Osteoblast (primary cell): ENCODE data around the gene MUC6. TPM values are rescaled to one million over a fixed set of nuclear protein-coding genes. Genes with fewer than 3 reads are reported as not detected.

ENCODE experiments used
- DNase-seq: peaks from one replicate; pipeline ENCODE4 v3.0.0; 2011; ENCODE audit warnings: low spot score, mixed read lengths; ENCODE audit not compliant: insufficient read length; ENCODE audit errors: missing footprints
- H2AFZ ChIP-seq: 2 replicates; pipeline ENCODE4 v1.6.0; 2011; ENCODE audit warnings: mild to moderate bottlenecking, low read length
- H3K27ac ChIP-seq: 2 replicates; pipeline ENCODE4 v1.5.1; 2011; ENCODE audit warnings: mild to moderate bottlenecking, low read depth, low read length, moderate library complexity
- H3K27me3 ChIP-seq: 2 replicates; pipeline ENCODE4 v1.6.0; 2012; ENCODE audit warnings: mild to moderate bottlenecking, control low read depth, inconsistent platforms, low read length, moderate library complexity; ENCODE audit not compliant: insufficient read depth
- H3K36me3 ChIP-seq: 2 replicates; pipeline ENCODE4 v1.5.1; 2011; ENCODE audit warnings: mild to moderate bottlenecking, low read length, control low read depth, moderate library complexity; ENCODE audit not compliant: insufficient read depth
- H3K4me1 ChIP-seq: 2 replicates; pipeline ENCODE4 v1.5.1; 2011; ENCODE audit warnings: mild to moderate bottlenecking, low read length, control low read depth, moderate library complexity; ENCODE audit not compliant: insufficient read depth
- H3K4me2 ChIP-seq: 2 replicates; pipeline ENCODE4 v1.6.0; 2011; ENCODE audit warnings: mild to moderate bottlenecking, low read length; ENCODE audit not compliant: insufficient read depth
- H3K4me3 ChIP-seq: fragments of 200-600 bp; sonication (generic); 3 replicates; pipeline ENCODE4 v1.5.1; 2012; ENCODE audit warnings: mild to moderate bottlenecking, low read length, inconsistent platforms; ENCODE audit not compliant: insufficient read depth
- H3K79me2 ChIP-seq: 2 replicates; pipeline ENCODE4 v1.6.0; 2012; ENCODE audit warnings: mild to moderate bottlenecking, low read length, control low read depth, inconsistent platforms; ENCODE audit not compliant: insufficient read depth
- H3K9me3 ChIP-seq: 2 replicates; pipeline ENCODE4 v1.5.1; 2011; ENCODE audit warnings: low read depth, low read length, control low read depth
- H4K20me1 ChIP-seq: 2 replicates; pipeline ENCODE4 v1.6.0; 2012; ENCODE audit warnings: mild to moderate bottlenecking, low read length, control low read depth; ENCODE audit not compliant: insufficient read depth
- CTCF ChIP-seq: IDR thresholded peaks from 2 replicates; pipeline ENCODE4 v1.5.1; 2011; ENCODE audit warnings: mild to moderate bottlenecking, low read depth, low read length, moderate library complexity; ENCODE audit errors: extremely low read depth
- total RNA-seq: library from RNA; depleted of rRNA; stranded (reverse); fragments of >200 nt; gene quantifications from 2 replicates; pipeline ENCODE4 v1.2.3, GENCODE V29; 2012

Gene MUC6
- total RNA-seq, 1 donor, result not detected

- no peaks in the 10 kb centered on the region for H3K27me3 ChIP-seq
- H2AFZ ChIP-seq, result no peak overlapping the region
- no peaks in the 10 kb centered on the region for H3K79me2 ChIP-seq
- no peak overlapping the region for H3K27ac ChIP-seq
- no peak for DNase-seq
- H3K9me3 ChIP-seq, result no peaks in the 10 kb centered on the region
- TF ChIP-seq CTCF, result no peak
- H4K20me1 ChIP-seq, result no peaks in the 10 kb centered on the region
- no peaks in the 10 kb centered on the region for H3K4me1 ChIP-seq
- H3K4me3 ChIP-seq, result no peak overlapping the region
- H3K4me2 ChIP-seq, result no peak overlapping the region
- H3K36me3 ChIP-seq, result peaks cover 34% of the 10 kb centered on the region
Measured at GRCh38 chr11:1009991-1010390, 26.5 kb downstream of the MUC6 start.

- no peak for TF ChIP-seq CTCF
- no peak overlapping the region for H3K4me3 ChIP-seq
Measured at GRCh38 chr11:1009371-1009770, 27.1 kb downstream of the MUC6 start.

GRCh38 chr11:1008803-1009145 is 27.7 kb downstream of the MUC6 start:
- H2AFZ ChIP-seq, result no peak overlapping the region
- H3K79me2 ChIP-seq, result no peaks in the 10 kb centered on the region
- H3K4me2 ChIP-seq, result no peak overlapping the region
- H3K27ac ChIP-seq, result no peak overlapping the region
- H4K20me1 ChIP-seq, result no peaks in the 10 kb centered on the region
- H3K27me3 ChIP-seq, result no peaks in the 10 kb centered on the region
- no peaks in the 10 kb centered on the region for H3K9me3 ChIP-seq
- no peak for DNase-seq
- no peaks in the 10 kb centered on the region for H3K4me1 ChIP-seq
- H3K36me3 ChIP-seq, result peaks cover 41% of the 10 kb centered on the region
- TF ChIP-seq CTCF, result no peak
- H3K4me3 ChIP-seq, result no peak overlapping the region

More at GRCh38 chr11:1009371-1009770, 27.1 kb downstream of the MUC6 start:
- H3K9me3 ChIP-seq, result no peaks in the 10 kb centered on the region
- H3K27ac ChIP-seq, result no peak overlapping the region
- H3K79me2 ChIP-seq, result no peaks in the 10 kb centered on the region
- H4K20me1 ChIP-seq, result no peaks in the 10 kb centered on the region
- H3K4me1 ChIP-seq, result no peaks in the 10 kb centered on the region
- DNase-seq, result no peak
- peaks cover 40% of the 10 kb centered on the region for H3K36me3 ChIP-seq
- H2AFZ ChIP-seq, result no peak overlapping the region
- no peak overlapping the region for H3K4me2 ChIP-seq
- no peaks in the 10 kb centered on the region for H3K27me3 ChIP-seq

GRCh38 chr11:1008001-1008802 is 28.3 kb downstream of the MUC6 start:
- no peak overlapping the region for H3K4me2 ChIP-seq
- no peak overlapping the region for H3K27ac ChIP-seq
- peaks cover 41% of the 10 kb centered on the region for H3K36me3 ChIP-seq
- TF ChIP-seq CTCF, result no peak
- no peak overlapping the region for H3K4me3 ChIP-seq
- DNase-seq, result no peak
- H2AFZ ChIP-seq, result no peak overlapping the region
- no peaks in the 10 kb centered on the region for H3K79me2 ChIP-seq
- no peaks in the 10 kb centered on the region for H3K9me3 ChIP-seq
- no peaks in the 10 kb centered on the region for H3K27me3 ChIP-seq
- H3K4me1 ChIP-seq, result no peaks in the 10 kb centered on the region
- H4K20me1 ChIP-seq, result no peaks in the 10 kb centered on the region
